Osteocyte (in vitro differentiated cells): Measurements from ENCODE around the gene CTNNBL1. TPM values are rescaled to one million over a fixed set of nuclear protein-coding genes. Genes with fewer than 3 reads are reported as not detected.

Experiments used
- DNase-seq: peaks from one replicate; pipeline ENCODE4 v3.0.0; 2021; ENCODE audit warnings: mixed read lengths; ENCODE audit not compliant: unreplicated experiment; ENCODE audit errors: extremely low spot score
- H3K27ac Mint-ChIP-seq: one replicate; pipeline ENCODE4 v1.8.0; 2021; ENCODE audit warnings: mild to moderate bottlenecking, mixed read lengths; ENCODE audit not compliant: unreplicated experiment
- H3K27me3 Mint-ChIP-seq: one replicate; pipeline ENCODE4 v1.8.0; 2021; ENCODE audit warnings: mixed read lengths; ENCODE audit not compliant: unreplicated experiment
- H3K36me3 Mint-ChIP-seq: one replicate; pipeline ENCODE4 v1.8.0; 2021; ENCODE audit warnings: mixed read lengths; ENCODE audit not compliant: unreplicated experiment
- H3K4me1 Mint-ChIP-seq: one replicate; pipeline ENCODE4 v1.8.0; 2021; ENCODE audit warnings: mixed read lengths; ENCODE audit not compliant: unreplicated experiment
- H3K4me3 Mint-ChIP-seq: one replicate; pipeline ENCODE4 v1.8.0; 2021; ENCODE audit warnings: mild to moderate bottlenecking, moderate library complexity, mixed read lengths; ENCODE audit not compliant: unreplicated experiment
- H3K9me3 Mint-ChIP-seq: one replicate; pipeline ENCODE4 v1.8.0; 2021; ENCODE audit warnings: mixed read lengths; ENCODE audit not compliant: unreplicated experiment
- CTCF ChIP-seq: fragments of 200-600 bp; sonication (generic); IDR thresholded peaks from 2 replicates; pipeline ENCODE4 v1.5.0; 2021; ENCODE audit warnings: antibody characterized with exemption, mild to moderate bottlenecking, moderate library complexity
- total RNA-seq: library from RNA; stranded (reverse); gene quantifications from 2 replicates; pipeline ENCODE4 v1.2.1, GENCODE V29; 2021

CTNNBL1 gene
- total RNA-seq, 1 donor from 2014 or later: 43.4 TPM

GRCh38 chr20:37841389-37841788 is 147.6 kb downstream of the CTNNBL1 start:
- Mint-ChIP-seq H3K27me3 (no peaks in the 10 kb centered on the region), H3K36me3 (peaks cover 26% of the 10 kb centered on the region), H3K27ac (no peak overlapping the region), H3K9me3 (no peaks in the 10 kb centered on the region), H3K4me1 (no peaks in the 10 kb centered on the region), H3K4me3 (no peak overlapping the region)
- TF ChIP-seq CTCF: no peak
- DNase-seq: no peak

GRCh38 chr20:37841971-37842370 is 148.1 kb downstream of the CTNNBL1 start:
- no peaks in the 10 kb centered on the region for H3K4me1 Mint-ChIP-seq
- H3K27me3 Mint-ChIP-seq: no peaks in the 10 kb centered on the region
- DNase-seq: no peak
- peaks cover 27% of the 10 kb centered on the region for H3K36me3 Mint-ChIP-seq
- no peak overlapping the region for H3K27ac Mint-ChIP-seq
- H3K4me3 Mint-ChIP-seq: no peak overlapping the region
- no peak for TF ChIP-seq CTCF
- no peaks in the 10 kb centered on the region for H3K9me3 Mint-ChIP-seq

- Mint-ChIP-seq H3K9me3 (no peaks in the 10 kb centered on the region), H3K4me3 (no peak overlapping the region), H3K36me3 (peaks cover 36% of the 10 kb centered on the region), H3K27ac (no peak overlapping the region), H3K27me3 (no peaks in the 10 kb centered on the region), H3K4me1 (no peaks in the 10 kb centered on the region)
- no peak for TF ChIP-seq CTCF
- no peak for DNase-seq
These were observed 151.4 kb downstream of the CTNNBL1 start for GRCh38 chr20:37845241-37845681.

- DNase-seq: no peak
- H3K4me1 Mint-ChIP-seq: peaks cover 4% of the 10 kb centered on the region
- no peaks in the 10 kb centered on the region for H3K9me3 Mint-ChIP-seq
- H3K36me3 Mint-ChIP-seq: peaks cover 31% of the 10 kb centered on the region
- no peak for TF ChIP-seq CTCF
- no peak overlapping the region for H3K27ac Mint-ChIP-seq
- no peak overlapping the region for H3K4me3 Mint-ChIP-seq
- no peaks in the 10 kb centered on the region for H3K27me3 Mint-ChIP-seq
These were observed 152.0 kb downstream of the CTNNBL1 start for GRCh38 chr20:37845878-37846277.

- no peak for DNase-seq
- H3K4me3 Mint-ChIP-seq: no peak overlapping the region
- H3K27me3 Mint-ChIP-seq: no peaks in the 10 kb centered on the region
- H3K27ac Mint-ChIP-seq: no peak overlapping the region
- TF ChIP-seq CTCF: no peak
- H3K9me3 Mint-ChIP-seq: no peaks in the 10 kb centered on the region
- H3K36me3 Mint-ChIP-seq: peaks cover 31% of the 10 kb centered on the region
- peaks cover 6% of the 10 kb centered on the region for H3K4me1 Mint-ChIP-seq
These were observed 152.7 kb downstream of the CTNNBL1 start for GRCh38 chr20:37846573-37846972.
